Activated T-helper 2 cell treated with anti-CD3 and anti-CD28 coated beads, Interferon-gamma antibody, Interleukin-2, Interleukin-4, amounts not matched to agents 10 μg/mL and 5 μg/mL and 100 μg/mL, durations not matched to agents 14 hours and 24 hours and 36 hours (primary cell): Measurements from ENCODE around the gene ATXN7L1. TPM values are rescaled to one million over a fixed set of nuclear protein-coding genes. Genes with fewer than 3 reads are reported as not detected.

Source experiments
- DNase-seq: peaks from one replicate; pipeline ENCODE4 v3.0.0; 2021; ENCODE audit warnings: low spot score
- H3K27ac Mint-ChIP-seq: one replicate; pipeline ENCODE4 v1.8.0; 2021; ENCODE audit warnings: mixed read lengths
- H3K27me3 Mint-ChIP-seq: one replicate; pipeline ENCODE4 v1.8.0; 2021; ENCODE audit warnings: low read depth, mixed read lengths
- H3K36me3 Mint-ChIP-seq: one replicate; pipeline ENCODE4 v1.8.0; 2021; ENCODE audit warnings: low read depth, mixed read lengths
- H3K4me1 Mint-ChIP-seq: one replicate; pipeline ENCODE4 v1.8.0; 2021; ENCODE audit warnings: low read depth, mixed read lengths
- H3K4me3 Mint-ChIP-seq: one replicate; pipeline ENCODE4 v1.8.0; 2021; ENCODE audit warnings: low read depth, mild to moderate bottlenecking, moderate library complexity, mixed read lengths
- H3K9me3 Mint-ChIP-seq: one replicate; pipeline ENCODE4 v1.8.0; 2021; ENCODE audit warnings: mixed read lengths
- intact Hi-C: fragments of 100-400 bp; cut with micrococcal nuclease; formaldehyde crosslinking; loops from one replicate; pipeline ENCODE4 v1.15.1; 2023
- total RNA-seq: library from RNA; stranded (reverse); gene quantifications from 2 replicates; pipeline ENCODE4 v1.2.3, GENCODE V29; 2022

The ATXN7L1 gene
- total RNA-seq, 1 donor from 2014 or later, result 12.4 TPM

GRCh38 chr7:105648561-105649401, 227.6 kb downstream of the ATXN7L1 start:
- H3K4me3 Mint-ChIP-seq, result no peak overlapping the region
- H3K27me3 Mint-ChIP-seq, result no peaks in the 10 kb centered on the region
- H3K27ac Mint-ChIP-seq, result no peak overlapping the region
- H3K36me3 Mint-ChIP-seq, result peaks cover 8% of the 10 kb centered on the region
- no peaks in the 10 kb centered on the region for H3K9me3 Mint-ChIP-seq
- peaks cover 18% of the 10 kb centered on the region for H3K4me1 Mint-ChIP-seq
- intact Hi-C loops, result no loop called here
- DNase-seq, result no peak

GRCh38 chr7:105647591-105647990, 228.8 kb downstream of the ATXN7L1 start:
- Mint-ChIP-seq H3K27me3 (no peaks in the 10 kb centered on the region), H3K9me3 (no peaks in the 10 kb centered on the region), H3K4me3 (no peak overlapping the region), H3K36me3 (peaks cover 14% of the 10 kb centered on the region), H3K27ac (no peak overlapping the region), H3K4me1 (peaks cover 18% of the 10 kb centered on the region)
- no peak for DNase-seq
- intact Hi-C loops, result no loop called here

- Mint-ChIP-seq H3K27ac (no peak overlapping the region), H3K9me3 (no peaks in the 10 kb centered on the region), H3K4me3 (no peak overlapping the region), H3K27me3 (no peaks in the 10 kb centered on the region), H3K4me1 (peaks cover 11% of the 10 kb centered on the region), H3K36me3 (peaks cover 25% of the 10 kb centered on the region)
- intact Hi-C loops, result no loop called here
- no peak for DNase-seq
Measured at GRCh38 chr7:105644937-105645336, 231.5 kb downstream of the ATXN7L1 start.

GRCh38 chr7:105643851-105644250, 232.5 kb downstream of the ATXN7L1 start:
- peaks cover under 1% of the 10 kb centered on the region for H3K4me1 Mint-ChIP-seq
- H3K27ac Mint-ChIP-seq, result no peak overlapping the region
- H3K9me3 Mint-ChIP-seq, result no peaks in the 10 kb centered on the region
- intact Hi-C loops, result no loop called here
- H3K36me3 Mint-ChIP-seq, result peaks cover 20% of the 10 kb centered on the region
- no peaks in the 10 kb centered on the region for H3K27me3 Mint-ChIP-seq
- DNase-seq, result no peak
- H3K4me3 Mint-ChIP-seq, result no peak overlapping the region

- intact Hi-C loops, result no loop called here
Measured at GRCh38 chr7:105643384-105643783, 233.0 kb downstream of the ATXN7L1 start.

GRCh38 chr7:105642264-105642663, 234.1 kb downstream of the ATXN7L1 start:
- Mint-ChIP-seq H3K4me3 (no peak overlapping the region), H3K27me3 (no peaks in the 10 kb centered on the region), H3K4me1 (no peaks in the 10 kb centered on the region), H3K27ac (no peak overlapping the region), H3K9me3 (no peaks in the 10 kb centered on the region), H3K36me3 (peaks cover 25% of the 10 kb centered on the region)
- no peak for DNase-seq
- intact Hi-C loops, result no loop called here

More at GRCh38 chr7:105643384-105643783, 233.0 kb downstream of the ATXN7L1 start:
- no peak for DNase-seq
- Mint-ChIP-seq H3K4me3 (no peak overlapping the region), H3K27ac (no peak overlapping the region), H3K27me3 (no peaks in the 10 kb centered on the region), H3K4me1 (no peaks in the 10 kb centered on the region), H3K36me3 (peaks cover 22% of the 10 kb centered on the region), H3K9me3 (no peaks in the 10 kb centered on the region)

GRCh38 chr7:105640956-105641810, 235.2 kb downstream of the ATXN7L1 start:
- no peak for DNase-seq
- Mint-ChIP-seq H3K9me3 (no peaks in the 10 kb centered on the region), H3K36me3 (peaks cover 33% of the 10 kb centered on the region), H3K27me3 (no peaks in the 10 kb centered on the region), H3K27ac (no peak overlapping the region), H3K4me1 (no peaks in the 10 kb centered on the region), H3K4me3 (no peak overlapping the region)
- intact Hi-C loops, result no loop called here

GRCh38 chr7:105639667-105640493, 236.5 kb downstream of the ATXN7L1 start:
- Mint-ChIP-seq H3K9me3 (no peaks in the 10 kb centered on the region), H3K4me1 (no peaks in the 10 kb centered on the region), H3K27ac (no peak overlapping the region), H3K36me3 (peaks cover 36% of the 10 kb centered on the region), H3K4me3 (no peak overlapping the region), H3K27me3 (no peaks in the 10 kb centered on the region)
- DNase-seq, result no peak
- intact Hi-C loops, result no loop called here

GRCh38 chr7:105638902-105639495, 237.4 kb downstream of the ATXN7L1 start:
- intact Hi-C loops, result no loop called here
- Mint-ChIP-seq H3K27ac (no peak overlapping the region), H3K4me3 (no peak overlapping the region), H3K4me1 (no peaks in the 10 kb centered on the region), H3K27me3 (no peaks in the 10 kb centered on the region), H3K36me3 (peaks cover 36% of the 10 kb centered on the region), H3K9me3 (no peaks in the 10 kb centered on the region)
- DNase-seq, result no peak

- Mint-ChIP-seq H3K27ac (no peak overlapping the region), H3K27me3 (no peaks in the 10 kb centered on the region), H3K4me3 (no peak overlapping the region), H3K4me1 (no peaks in the 10 kb centered on the region), H3K36me3 (peaks cover 36% of the 10 kb centered on the region), H3K9me3 (no peaks in the 10 kb centered on the region)
- intact Hi-C loops, result no loop called here
- no peak for DNase-seq
Measured at GRCh38 chr7:105638334-105638733, 238.1 kb downstream of the ATXN7L1 start.

- DNase-seq, result no peak
- H3K4me3 Mint-ChIP-seq, result no peak overlapping the region
- H3K36me3 Mint-ChIP-seq, result peaks cover 31% of the 10 kb centered on the region
- intact Hi-C loops, result no loop called here
- no peak overlapping the region for H3K27ac Mint-ChIP-seq
- H3K4me1 Mint-ChIP-seq, result no peaks in the 10 kb centered on the region
- H3K9me3 Mint-ChIP-seq, result no peaks in the 10 kb centered on the region
- no peaks in the 10 kb centered on the region for H3K27me3 Mint-ChIP-seq
Measured at GRCh38 chr7:105637755-105638154, 238.6 kb downstream of the ATXN7L1 start.

- intact Hi-C loops, result no loop called here
- no peak for DNase-seq
- H3K4me3 Mint-ChIP-seq, result no peak overlapping the region
- peaks cover 31% of the 10 kb centered on the region for H3K36me3 Mint-ChIP-seq
- H3K9me3 Mint-ChIP-seq, result no peaks in the 10 kb centered on the region
- H3K27me3 Mint-ChIP-seq, result no peaks in the 10 kb centered on the region
- no peak overlapping the region for H3K27ac Mint-ChIP-seq
- H3K4me1 Mint-ChIP-seq, result no peaks in the 10 kb centered on the region
Measured at GRCh38 chr7:105636982-105637381, 239.4 kb downstream of the ATXN7L1 start.
